ENCODE measurements around the gene PVALEF. TPM values are rescaled to one million over a fixed set of nuclear protein-coding genes. Genes with fewer than 3 reads are reported as not detected.
A peak's percentile ranks its signal among the peaks of the same experiment; 100 is the strongest.

PVALEF gene
- total and polyA plus RNA-seq, 2 of the 13 experiments (the other 11 are each of a cell fraction or from before 2014, with no cell fraction given) = 0.18 TPM

GRCh38 chr17:81164371-81165245 is 699 bp upstream of the PVALEF start (continued):
- TF ChIP-seq ZNF710 (CRISPR knock-in tag; IDR thresholded peaks at IDR 0.05; ENCODE audit: borderline replicate concordance) (peak; percentile 57; the same call in 1 of the 2 replicates), ZNF704 (CRISPR knock-in tag; IDR thresholded peaks at IDR 0.05; ENCODE audit: borderline replicate concordance) (peak; percentile 11; the same call in 1 of the 2 replicates), KLF6 (CRISPR knock-in tag; IDR thresholded peaks at IDR 0.05) (no peak), ARID5B (CRISPR knock-in tag; IDR thresholded peaks at IDR 0.05) (0 out of 2 replicates have a peak, but pooled peaks have one; percentile 9), BRD4 (CRISPR knock-in tag; IDR thresholded peaks at IDR 0.05) (0 out of 2 replicates have a peak, but pooled peaks have one; percentile 61), ZBTB7B (CRISPR knock-in tag; IDR thresholded peaks at IDR 0.05) (peak; percentile 79; the same call in 1 of the 2 replicates), FOXA3 (CRISPR knock-in tag; IDR thresholded peaks at IDR 0.05) (0 out of 2 replicates have a peak, but pooled peaks have one; percentile 8), THAP7 (CRISPR knock-in tag; IDR thresholded peaks at IDR 0.05) (no peak), MIER2 (CRISPR knock-in tag; IDR thresholded peaks at IDR 0.05) (no peak), ZNF160 (CRISPR knock-in tag; IDR thresholded peaks at IDR 0.05) (no peak), ZNF484 (CRISPR knock-in tag; IDR thresholded peaks at IDR 0.05; ENCODE audit: borderline replicate concordance, low read depth) (0 out of 2 replicates have a peak, but pooled peaks have one; percentile 51), HNRNPL (IDR thresholded peaks at IDR 0.05; ENCODE audit: low read depth, low read length) (peak; percentile 91), PHF8 (CRISPR knock-in tag; IDR thresholded peaks at IDR 0.05) (0 out of 2 replicates have a peak, but pooled peaks have one; percentile 13), SIN3B (IDR thresholded peaks at IDR 0.05; ENCODE audit: low read length) (no peak), RNF219 (CRISPR knock-in tag; IDR thresholded peaks at IDR 0.05) (no peak)
